HCT116 (cell line): ENCODE measurements around the gene TMEM131. TPM values are rescaled to one million over a fixed set of nuclear protein-coding genes. Genes with fewer than 3 reads are reported as not detected.

Experiments
- ATAC-seq: fragments of 200-7000 bp; cut with Tn5 transposase; 2 replicates; pipeline ENCODE4 v1.9.1; 2020; ENCODE audit warnings: mild to moderate bottlenecking, moderate library complexity
- BruUV-seq: library from RNA; stranded (reverse); fragments of 400-500 nt; replicated peaks from 2 replicates; lab custom pipeline; 2021; lab: Mats Ljungman, UMichigan
- CTCF ChIA-PET: fragments of 300-600 bp; sonication (Branson Sonifier 250); formaldehyde crosslinking; loops from one replicate; lab custom pipeline; 2021; ENCODE audit warnings: antibody characterized with exemption; lab: Charles Lee
- POLR2A ChIA-PET: fragments of 300-600, 350-600 bp; sonication (Branson Sonifier 250); formaldehyde crosslinking; loops from one replicate; lab custom pipeline; 2021; ENCODE audit warnings: antibody characterized with exemption; lab: Charles Lee
- RAD21 ChIA-PET, 2 experiments: fragments of 300-600 bp; sonication (Branson Sonifier 250); formaldehyde crosslinking; loops; one replicate each; lab custom pipeline; 2023; ENCODE audit warnings: low total read pairs in 2 of 2; ENCODE audit not compliant: uncharacterized antibody in 2 of 2, unreplicated experiment in 2 of 2, low non-redundant PET in 1 of 2; lab: Charles Lee
- DNase-seq: peaks from one replicate; pipeline ENCODE4 v3.0.0-alpha.2; 2010; ENCODE audit warnings: low read depth, low spot score
- H2AFZ ChIP-seq: fragments of 200-600 bp; shearing (Covaris generic), sonication (generic); 2 replicates; pipeline ENCODE4 v1.6.1; 2017; ENCODE audit warnings: low read depth, mixed run types, mixed read lengths, antibody characterized with exemption, low read length; ENCODE audit not compliant: poor library complexity, severe bottlenecking
- H3K27ac ChIP-seq: 2 replicates; pipeline ENCODE4 v1.5.1; 2012; ENCODE audit warnings: low read depth, low read length
- H3K27me3 ChIP-seq: fragments of 200-600 bp; sonication (generic); 2 replicates; pipeline ENCODE4 v1.6.1; 2016; ENCODE audit warnings: mixed run types, low read length, mixed read lengths; ENCODE audit not compliant: insufficient read depth
- H3K36me3 ChIP-seq, 2 experiments: fragments of 200-500 bp in 1 of 2; fragments of 200-600 bp in 1 of 2; sonication (Bioruptor generic) in 1 of 2; sonication (generic) in 1 of 2; 2 replicates each; pipeline versions ENCODE4 v1.5.1 to v1.6.1; 2014 to 2016; ENCODE audit warnings: low read length in 2 of 2, inconsistent platforms in 1 of 2, mixed read lengths in 1 of 2, mixed run types in 1 of 2; ENCODE audit not compliant: insufficient read depth in 2 of 2, control insufficient read depth in 1 of 2
- H3K4me1 ChIP-seq, 2 experiments: fragments of 200-600 bp in 1 of 2; sonication (generic) in 1 of 2; 2 replicates each; pipeline versions ENCODE4 v1.5.1 to v1.6.1; 2012 to 2017; ENCODE audit warnings: low read length in 2 of 2, inconsistent platforms in 1 of 2, mild to moderate bottlenecking in 1 of 2, mixed read lengths in 1 of 2, mixed run types in 1 of 2, moderate library complexity in 1 of 2; ENCODE audit not compliant: insufficient read depth in 2 of 2, control insufficient read depth in 1 of 2
- H3K4me2 ChIP-seq: fragments of 200-600 bp; sonication (generic); 2 replicates; pipeline ENCODE4 v1.6.1; 2017; ENCODE audit warnings: mixed run types, low read length, mixed read lengths
- H3K4me3 ChIP-seq, 2 experiments: fragments of 200-600 bp in 1 of 2; sonication (generic) in 1 of 2; replicated peaks in 1 of 2; 2 replicates each; pipeline ENCODE4 v1.5.1; 2011 to 2016; ENCODE audit warnings: low read length in 2 of 2, control low read depth in 1 of 2, low read depth in 1 of 2, mild to moderate bottlenecking in 1 of 2, mixed read lengths in 1 of 2, mixed run types in 1 of 2
- H3K79me2 ChIP-seq: fragments of 200-600 bp; sonication (generic); 2 replicates; pipeline ENCODE4 v1.6.1; 2017; ENCODE audit warnings: mild to moderate bottlenecking, mixed run types, low read length, moderate library complexity, mixed read lengths; ENCODE audit not compliant: insufficient read depth
- H3K9ac ChIP-seq: fragments of 200-600 bp; sonication (generic); 2 replicates; pipeline ENCODE4 v1.6.1; 2016; ENCODE audit warnings: low read length, mixed read lengths
- H3K9me2 ChIP-seq: fragments of 200-600 bp; sonication (generic), shearing (Covaris generic); 2 replicates; pipeline ENCODE4 v1.6.1; 2017; ENCODE audit warnings: mixed run types, mild to moderate bottlenecking, moderate library complexity; ENCODE audit not compliant: insufficient read depth
- H3K9me3 ChIP-seq, 2 experiments: fragments of 200-500 bp in 1 of 2; fragments of 200-600 bp in 1 of 2; sonication (Bioruptor generic) in 1 of 2; sonication (generic) in 1 of 2; 2 replicates each; pipeline ENCODE4 v1.6.1; 2014 to 2017; ENCODE audit warnings: low read length in 2 of 2, mixed read lengths in 2 of 2, inconsistent platforms in 1 of 2, low read depth in 1 of 2, mild to moderate bottlenecking in 1 of 2, mixed run types in 1 of 2, moderate library complexity in 1 of 2; ENCODE audit not compliant: control insufficient read depth in 1 of 2, insufficient read depth in 1 of 2
- H4K20me1 ChIP-seq: fragments of 200-600 bp; sonication (generic), shearing (Covaris generic); 2 replicates; pipeline ENCODE4 v1.6.1; 2017; ENCODE audit warnings: mixed run types, mild to moderate bottlenecking, moderate library complexity; ENCODE audit not compliant: insufficient read depth
- CBX3 ChIP-seq: IDR thresholded peaks from 2 replicates; pipeline ENCODE4 v1.6.1; 2012; ENCODE audit warnings: low read depth
- CEBPB ChIP-seq: IDR thresholded peaks from 2 replicates; pipeline ENCODE4 v1.6.1; 2012; ENCODE audit warnings: low read depth
- EGR1 ChIP-seq: IDR thresholded peaks from 2 replicates; pipeline ENCODE4 v1.6.1; 2012; ENCODE audit warnings: low read depth
- ELF1 ChIP-seq: IDR thresholded peaks from 2 replicates; pipeline ENCODE4 v1.6.1; 2012; ENCODE audit warnings: low read depth, borderline replicate concordance
- EZH2 ChIP-seq: fragments of 200-600 bp; sonication (generic); IDR thresholded peaks from 2 replicates; pipeline ENCODE4 v1.6.1; 2017; ENCODE audit warnings: antibody characterized with exemption, mixed run types
- FOSL1 ChIP-seq: IDR thresholded peaks from 2 replicates; pipeline ENCODE4 v1.6.1; 2012; ENCODE audit warnings: low read depth
- JUND ChIP-seq: IDR thresholded peaks from 2 replicates; pipeline ENCODE4 v1.6.1; 2012
- MAX ChIP-seq: IDR thresholded peaks from 2 replicates; pipeline ENCODE4 v1.6.1; 2012
- POLR2AphosphoS5 ChIP-seq: IDR thresholded peaks from 2 replicates; pipeline ENCODE4 v1.6.1; 2011; ENCODE audit warnings: mild to moderate bottlenecking, low read depth, low read length, moderate library complexity
- REST ChIP-seq: IDR thresholded peaks from 2 replicates; pipeline ENCODE4 v1.6.1; 2012; ENCODE audit warnings: low read depth
- SP1 ChIP-seq: IDR thresholded peaks from 2 replicates; pipeline ENCODE4 v1.6.1; 2012; ENCODE audit warnings: low read depth
- SRF ChIP-seq: IDR thresholded peaks from 2 replicates; pipeline ENCODE4 v1.6.1; 2012; ENCODE audit warnings: low read depth
- TCF7L2 ChIP-seq: IDR thresholded peaks from 2 replicates; pipeline ENCODE4 v1.7.0; 2011; ENCODE audit warnings: borderline replicate concordance, inconsistent platforms; ENCODE audit not compliant: insufficient read depth, insufficient read length; ENCODE audit errors: extremely low read depth
- YY1 ChIP-seq: IDR thresholded peaks from 2 replicates; pipeline ENCODE4 v1.6.1; 2011; ENCODE audit warnings: low read length, low read depth, moderate library complexity, mild to moderate bottlenecking; ENCODE audit not compliant: insufficient replicate concordance; ENCODE audit errors: extremely low read depth
- ZNF274 ChIP-seq: fragments of 200-500 bp; sonication (Bioruptor generic); IDR thresholded peaks from 2 replicates; pipeline ENCODE4 v1.6.1; 2014; ENCODE audit warnings: mild to moderate bottlenecking, low read depth, low read length, inconsistent platforms
- intact Hi-C: fragments of 100-400 bp; cut with micrococcal nuclease; formaldehyde crosslinking; loops from 2 replicates; pipeline ENCODE4 v1.10.0; 2022
- total RNA-seq: library from RNA; stranded (reverse); gene quantifications from one replicate; pipeline ENCODE4 v1.2.1, GENCODE V29; 2021; ENCODE audit not compliant: unreplicated experiment
- TF ChIP-seq, protein P1 (sequence below): IDR thresholded peaks from 2 replicates; pipeline ENCODE4 v1.6.1; 2012

TMEM131 gene
- total RNA-seq, 1 experiment from 2014 or later = 51.5 TPM

GRCh38 chr2:97742381-97742847 is 253.3 kb downstream of the TMEM131 start:
- no peaks in the 10 kb centered on the region for H4K20me1 ChIP-seq
- ChIA-PET POLR2A (no interaction called here), CTCF (no interaction called here), RAD21 (no interaction called here)
- H3K4me2 ChIP-seq = peak overlapping the region; percentile 27
- no peak overlapping the region for H3K4me3 ChIP-seq
- H3K4me1 ChIP-seq = peaks cover 0 to 18% of the 10 kb centered on the region in 2 experiments; a peak in 2 of 4 replicates
- TF ChIP-seq MAX = peak; percentile 36; the same call in 1 of the 2 replicates
- TF ChIP-seq TCF7L2 = no peak
- TF ChIP-seq POLR2AphosphoS5 = no peak
- TF ChIP-seq, protein P1, sequence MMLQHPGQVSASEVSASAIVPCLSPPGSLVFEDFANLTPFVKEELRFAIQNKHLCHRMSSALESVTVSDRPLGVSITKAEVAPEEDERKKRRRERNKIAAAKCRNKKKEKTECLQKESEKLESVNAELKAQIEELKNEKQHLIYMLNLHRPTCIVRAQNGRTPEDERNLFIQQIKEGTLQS = no peak
- H3K9me3 ChIP-seq = no peaks in the 10 kb centered on the region
- H3K9ac ChIP-seq = no peak overlapping the region
- H3K9me2 ChIP-seq = no peaks in the 10 kb centered on the region
- DNase-seq = no peak
- H3K27ac ChIP-seq = no peak overlapping the region
- H3K79me2 ChIP-seq = no peaks in the 10 kb centered on the region
- no TSS peak for BruUV-seq
- H3K27me3 ChIP-seq = no peaks in the 10 kb centered on the region
- ATAC-seq = no peak
- H2AFZ ChIP-seq = no peak overlapping the region
- intact Hi-C loops = no loop called here
- H3K36me3 ChIP-seq = no peaks in the 10 kb centered on the region

DNA sequence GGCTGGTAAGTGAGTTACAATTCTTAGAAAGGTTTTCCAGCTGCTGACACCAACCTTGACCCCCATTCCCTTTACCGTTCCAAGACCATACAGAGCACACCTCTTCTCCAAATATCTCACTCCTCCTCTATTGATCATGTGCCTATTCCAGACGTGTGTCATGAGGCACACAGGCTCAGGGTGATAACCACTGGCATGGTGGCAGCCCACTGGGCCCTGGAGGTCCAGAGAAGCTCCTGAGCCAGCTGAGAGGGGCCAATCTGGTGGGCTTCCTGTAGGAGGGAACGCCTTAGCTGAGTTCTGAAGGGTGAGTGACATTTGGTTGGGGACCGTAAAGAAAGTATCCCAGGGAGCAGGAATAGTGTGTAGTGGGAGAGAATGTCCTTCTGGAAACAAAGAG is 254.1 kb downstream of the TMEM131 start:
- intact Hi-C loops = no loop called here
- Histone ChIP-seq H3K9me2 (no peaks in the 10 kb centered on the region), H3K9me3 (no peaks in the 10 kb centered on the region), H3K4me1 (peaks cover 0 to 18% of the 10 kb centered on the region in 2 experiments; a peak in 2 of 4 replicates), H3K4me2 (no peak overlapping the region), H3K27me3 (no peaks in the 10 kb centered on the region), H3K27ac (no peak overlapping the region), H3K9ac (no peak overlapping the region), H2AFZ (no peak overlapping the region), H4K20me1 (no peaks in the 10 kb centered on the region), H3K36me3 (no peaks in the 10 kb centered on the region), H3K79me2 (no peaks in the 10 kb centered on the region), H3K4me3 (no peak overlapping the region)
- ChIA-PET RAD21 (interaction anchor here (1.2 kb wide), 2 partner anchors 643 kb away, joined by 3 to 4 read pairs; no protein-coding TSS in a partner anchor), POLR2A (no interaction called here), CTCF (interaction anchor here (1.4 to 2.4 kb wide), 4 partner anchors 11 to 643 kb away, joined by 4 to 19 read pairs (median 10); no protein-coding TSS in a partner anchor)
- BruUV-seq = no TSS peak
- DNase-seq (no peak), ATAC-seq (no peak)
- no peak for TF ChIP-seq CBX3
- TF ChIP-seq ELF1 = no peak
- no peak for TF ChIP-seq YY1
- TF ChIP-seq FOSL1 = no peak
- TF ChIP-seq SP1 = no peak
- no peak for TF ChIP-seq EZH2
- TF ChIP-seq CEBPB = no peak
- no peak for TF ChIP-seq MAX
- no peak for TF ChIP-seq EGR1
- TF ChIP-seq ZNF274 = no peak
- no peak for TF ChIP-seq TCF7L2
- no peak for TF ChIP-seq REST
- TF ChIP-seq JUND = no peak
- TF ChIP-seq SRF = no peak
- TF ChIP-seq, protein P1 = no peak
